ENCODE results near the gene JOSD2. TPM values are rescaled to one million over a fixed set of nuclear protein-coding genes. Genes with fewer than 3 reads are reported as not detected.

The JOSD2 gene
- total RNA-seq, 2 experiments from 2014 or later = 21.6 to 22.6 TPM

DNA sequence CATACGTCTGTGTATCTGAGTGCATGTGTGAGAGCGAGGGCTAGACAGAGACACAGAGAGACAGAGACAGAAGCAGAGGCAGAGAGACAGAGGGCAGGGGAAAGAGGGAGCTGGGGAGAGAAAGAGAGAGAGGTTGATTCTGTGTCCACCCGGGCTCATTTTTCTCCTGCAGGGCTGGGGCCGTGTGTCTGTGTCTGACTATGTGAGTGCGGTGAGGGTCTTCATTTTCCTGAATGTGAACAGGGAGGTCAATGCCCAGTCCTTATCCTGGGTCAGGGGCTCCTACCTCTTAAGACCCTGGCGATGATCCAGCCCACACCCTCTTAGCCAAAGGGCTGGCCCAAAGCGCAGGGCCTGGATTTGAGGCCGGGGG, 39.6 kb upstream of the JOSD2 start:
- CTCF ChIA-PET = no interaction called here
- DNase-seq = no peak
- intact Hi-C loops (cut with micrococcal nuclease) = no loop called here
- POLR2A ChIA-PET = no interaction called here
- Mint-ChIP-seq H3K27me3 (peaks cover 46% of the 10 kb centered on the region), H3K4me1 (ENCODE audit: low read depth) (peaks cover 3% of the 10 kb centered on the region), H3K36me3 (ENCODE audit: low read depth) (no peaks in the 10 kb centered on the region), H3K9me3 (no peaks in the 10 kb centered on the region), H3K27ac (no peak overlapping the region), H3K4me3 (no peak overlapping the region)
- TF ChIP-seq, protein P1, sequence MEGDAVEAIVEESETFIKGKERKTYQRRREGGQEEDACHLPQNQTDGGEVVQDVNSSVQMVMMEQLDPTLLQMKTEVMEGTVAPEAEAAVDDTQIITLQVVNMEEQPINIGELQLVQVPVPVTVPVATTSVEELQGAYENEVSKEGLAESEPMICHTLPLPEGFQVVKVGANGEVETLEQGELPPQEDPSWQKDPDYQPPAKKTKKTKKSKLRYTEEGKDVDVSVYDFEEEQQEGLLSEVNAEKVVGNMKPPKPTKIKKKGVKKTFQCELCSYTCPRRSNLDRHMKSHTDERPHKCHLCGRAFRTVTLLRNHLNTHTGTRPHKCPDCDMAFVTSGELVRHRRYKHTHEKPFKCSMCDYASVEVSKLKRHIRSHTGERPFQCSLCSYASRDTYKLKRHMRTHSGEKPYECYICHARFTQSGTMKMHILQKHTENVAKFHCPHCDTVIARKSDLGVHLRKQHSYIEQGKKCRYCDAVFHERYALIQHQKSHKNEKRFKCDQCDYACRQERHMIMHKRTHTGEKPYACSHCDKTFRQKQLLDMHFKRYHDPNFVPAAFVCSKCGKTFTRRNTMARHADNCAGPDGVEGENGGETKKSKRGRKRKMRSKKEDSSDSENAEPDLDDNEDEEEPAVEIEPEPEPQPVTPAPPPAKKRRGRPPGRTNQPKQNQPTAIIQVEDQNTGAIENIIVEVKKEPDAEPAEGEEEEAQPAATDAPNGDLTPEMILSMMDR (IDR thresholded peaks at IDR 0.05) = no peak
- no peak for ATAC-seq

DNA sequence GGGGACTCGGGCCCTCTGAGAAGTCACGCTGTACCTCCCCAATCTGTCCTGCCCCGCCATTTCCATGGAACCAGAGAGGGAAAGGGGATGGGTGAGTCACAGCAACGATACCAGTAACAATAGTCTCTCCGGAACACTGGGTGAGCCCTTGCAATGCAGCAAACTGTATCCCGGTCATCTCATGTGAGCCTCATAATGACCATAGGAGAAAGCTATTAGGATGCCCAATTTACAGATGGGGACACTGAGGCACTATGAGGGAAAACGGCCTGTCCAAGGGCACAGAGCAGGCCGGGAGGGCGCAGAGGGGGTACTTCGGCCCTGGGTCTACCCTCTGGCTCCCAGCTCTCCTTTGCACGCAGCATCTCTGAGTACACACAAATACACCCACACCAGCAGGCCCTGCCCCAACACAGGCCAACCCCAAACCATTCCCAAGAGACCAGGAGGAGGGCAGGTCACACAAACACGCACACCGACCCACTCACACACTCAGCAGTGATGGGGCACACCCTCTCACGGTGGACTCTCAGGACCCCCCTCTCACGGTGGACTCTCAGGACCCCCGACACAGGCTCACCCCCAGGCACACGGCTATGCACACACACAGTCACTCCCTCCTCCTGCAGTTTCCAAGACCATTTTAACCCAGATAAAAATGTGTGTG, 39.1 kb upstream of the JOSD2 start:
- H3K9me3 Mint-ChIP-seq = no peaks in the 10 kb centered on the region
- no peak overlapping the region for H3K4me3 Mint-ChIP-seq
- H3K4me1 Mint-ChIP-seq (ENCODE audit: low read depth) = peaks cover 3% of the 10 kb centered on the region
- intact Hi-C loops (cut with micrococcal nuclease) = no loop called here
- ChIA-PET CTCF (no interaction called here), POLR2A (no interaction called here)
- DNase-seq (no peak), ATAC-seq (no peak)
- H3K27me3 Mint-ChIP-seq = peaks cover 41% of the 10 kb centered on the region
- no peak overlapping the region for H3K27ac Mint-ChIP-seq
- TF ChIP-seq, protein P1 (IDR thresholded peaks at IDR 0.05) = no peak
- no peaks in the 10 kb centered on the region for H3K36me3 Mint-ChIP-seq (ENCODE audit: low read depth)

DNA sequence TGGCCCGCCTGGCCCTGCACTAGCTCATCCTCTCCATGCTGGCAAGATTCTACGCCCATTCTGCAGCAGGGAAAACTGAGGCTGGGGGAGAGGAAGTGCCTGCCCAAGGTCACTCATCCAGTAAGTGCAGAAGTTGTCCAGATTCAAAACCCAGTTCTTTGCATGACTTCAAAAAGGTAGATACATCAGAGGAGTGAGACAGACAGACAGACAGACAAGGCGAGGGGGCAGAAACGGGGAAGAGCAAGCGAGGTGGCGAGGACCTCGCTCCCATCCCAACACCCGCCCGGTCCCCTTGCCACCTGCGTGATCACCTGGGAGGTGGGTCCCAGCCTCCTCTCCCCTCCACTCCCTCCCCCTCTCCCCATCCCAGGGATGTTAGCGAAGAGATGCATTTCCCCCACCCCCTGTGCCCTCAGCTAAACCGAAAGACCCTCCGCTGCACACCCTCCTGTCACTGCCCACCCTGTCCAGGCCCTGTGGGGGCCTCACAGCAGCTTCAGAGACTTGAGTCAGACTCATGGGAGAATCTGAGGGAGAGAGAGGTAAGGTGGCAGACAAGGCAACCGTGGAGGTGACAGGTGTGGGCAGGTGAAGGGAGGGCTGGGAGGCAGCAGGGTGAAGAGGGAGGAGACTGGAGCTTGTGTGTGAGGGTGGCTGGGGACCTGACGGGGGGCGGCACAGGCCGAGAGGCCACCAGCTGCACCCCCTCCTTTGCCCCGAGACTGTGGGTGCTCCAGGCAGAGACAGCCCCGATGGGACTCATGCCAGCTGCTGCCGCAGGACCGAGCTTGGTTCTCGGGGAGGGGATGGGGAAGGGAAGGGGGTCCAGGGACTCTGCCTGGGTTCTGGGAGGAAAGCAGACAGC, 38.3 kb upstream of the JOSD2 start:
- H3K27me3 Mint-ChIP-seq = peaks cover 37% of the 10 kb centered on the region
- H3K36me3 Mint-ChIP-seq (ENCODE audit: low read depth) = no peaks in the 10 kb centered on the region
- POLR2A ChIA-PET = no interaction called here
- H3K4me1 Mint-ChIP-seq (ENCODE audit: low read depth) = peaks cover 3% of the 10 kb centered on the region
- no peak overlapping the region for H3K4me3 Mint-ChIP-seq
- TF ChIP-seq, protein P1 (IDR thresholded peaks at IDR 0.05) = no peak
- no peak overlapping the region for H3K27ac Mint-ChIP-seq
- CTCF ChIA-PET = interaction anchor here (1.2 kb wide), 1 partner anchor 11 kb away, joined by 3 read pairs; no protein-coding TSS in a partner anchor
- DNase-seq = no peak
- no peaks in the 10 kb centered on the region for H3K9me3 Mint-ChIP-seq
- intact Hi-C loops (cut with micrococcal nuclease) = no loop called here
- ATAC-seq = no peak

DNA sequence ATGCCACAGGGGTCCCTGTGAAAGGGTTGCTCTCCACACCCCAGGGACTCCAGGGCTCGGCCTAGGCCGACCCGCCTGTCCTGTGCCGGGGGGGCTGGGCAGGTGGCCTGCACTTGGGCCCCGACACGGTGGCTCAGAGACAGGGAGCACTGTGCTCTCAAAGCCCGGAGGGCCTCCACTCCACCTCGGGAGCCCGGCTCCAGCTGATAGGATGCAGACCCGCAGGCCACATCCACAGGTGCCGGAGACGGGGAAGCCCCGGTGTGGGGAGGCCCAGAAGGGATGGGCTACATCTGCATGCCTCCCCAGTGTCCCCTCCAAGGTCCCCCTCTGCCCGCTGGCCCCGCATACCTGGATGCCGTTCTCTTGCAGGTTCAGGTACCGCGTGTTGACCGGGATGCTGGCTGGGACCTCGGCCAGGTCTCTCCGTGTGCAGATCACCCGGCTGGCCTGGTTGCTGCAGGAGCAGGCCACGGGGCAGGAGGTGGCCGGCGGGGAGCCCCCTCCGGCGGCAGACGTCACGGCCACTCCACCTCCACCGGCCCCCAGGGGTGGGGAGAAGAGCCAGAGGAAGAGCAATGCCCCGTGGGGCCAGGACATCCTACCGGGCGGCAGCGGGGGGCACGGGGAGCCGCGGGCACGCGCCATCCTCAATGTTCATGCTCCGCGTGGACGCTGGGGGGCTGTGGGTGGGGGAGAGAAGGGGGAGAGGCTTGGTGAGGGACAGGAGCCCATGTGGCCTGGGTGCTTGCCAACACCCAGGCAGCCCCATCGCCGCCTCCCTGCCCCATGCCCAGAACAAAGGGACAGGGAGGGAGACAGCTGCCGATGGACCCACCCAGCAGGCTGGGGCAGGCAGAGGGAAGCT, 37.4 kb upstream of the JOSD2 start:
- DNase-seq = no peak
- intact Hi-C loops (cut with micrococcal nuclease) = no loop called here
- no peak for ATAC-seq
- TF ChIP-seq, protein P1 (IDR thresholded peaks at IDR 0.05) = no peak
- Mint-ChIP-seq H3K9me3 (no peaks in the 10 kb centered on the region), H3K4me3 (no peak overlapping the region), H3K27ac (no peak overlapping the region), H3K27me3 (peaks cover 32% of the 10 kb centered on the region), H3K36me3 (ENCODE audit: low read depth) (no peaks in the 10 kb centered on the region), H3K4me1 (ENCODE audit: low read depth) (peaks cover 3% of the 10 kb centered on the region)
- POLR2A ChIA-PET = no interaction called here
- CTCF ChIA-PET = interaction anchor here (1.2 kb wide), 1 partner anchor 10 kb away, joined by 3 read pairs; no protein-coding TSS in a partner anchor

Data from activated CD8-positive, alpha-beta T cell treated with anti-CD3 and anti-CD28 coated beads for 36 hours (primary cell).